ENCODE results near the gene RRAS2.
A peak's percentile ranks its signal among the peaks of the same experiment; 100 is the strongest.
"Not testable (repeated sequence)": the region's sequence is repeated elsewhere in the genome, so short reads cannot be mapped to it uniquely, and the experiment has no call there.

RRAS2 gene

GRCh38 chr11:14358729-14359439, at the start of gene RRAS2:
Gene RRAS2, minus strand, starts transcription at chr11:14359183. Its CDS starts 313 bp downstream, at chr11:14358870.
- in situ Hi-C loops (cut with HindIII; ENCODE audit: low sequenced_read_pairs): no loop called here
- DNase-seq (ENCODE audit: low read depth): peak; percentile 37
- H3K4me3 ChIP-seq (ENCODE audit: low read depth, low read length): peak within 1 kb of the TSS; percentile 81
- TF ChIP-seq, protein P1, sequence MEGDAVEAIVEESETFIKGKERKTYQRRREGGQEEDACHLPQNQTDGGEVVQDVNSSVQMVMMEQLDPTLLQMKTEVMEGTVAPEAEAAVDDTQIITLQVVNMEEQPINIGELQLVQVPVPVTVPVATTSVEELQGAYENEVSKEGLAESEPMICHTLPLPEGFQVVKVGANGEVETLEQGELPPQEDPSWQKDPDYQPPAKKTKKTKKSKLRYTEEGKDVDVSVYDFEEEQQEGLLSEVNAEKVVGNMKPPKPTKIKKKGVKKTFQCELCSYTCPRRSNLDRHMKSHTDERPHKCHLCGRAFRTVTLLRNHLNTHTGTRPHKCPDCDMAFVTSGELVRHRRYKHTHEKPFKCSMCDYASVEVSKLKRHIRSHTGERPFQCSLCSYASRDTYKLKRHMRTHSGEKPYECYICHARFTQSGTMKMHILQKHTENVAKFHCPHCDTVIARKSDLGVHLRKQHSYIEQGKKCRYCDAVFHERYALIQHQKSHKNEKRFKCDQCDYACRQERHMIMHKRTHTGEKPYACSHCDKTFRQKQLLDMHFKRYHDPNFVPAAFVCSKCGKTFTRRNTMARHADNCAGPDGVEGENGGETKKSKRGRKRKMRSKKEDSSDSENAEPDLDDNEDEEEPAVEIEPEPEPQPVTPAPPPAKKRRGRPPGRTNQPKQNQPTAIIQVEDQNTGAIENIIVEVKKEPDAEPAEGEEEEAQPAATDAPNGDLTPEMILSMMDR (IDR thresholded peaks at IDR 0.05; ENCODE audit: low read depth, low read length, missing control alignments): no peak

- TF ChIP-seq, protein P1 (IDR thresholded peaks at IDR 0.05; ENCODE audit: low read depth, low read length, missing control alignments): no peak
- in situ Hi-C loops (cut with HindIII; ENCODE audit: low sequenced_read_pairs): no loop called here
- no peak overlapping the region for H3K4me3 ChIP-seq (ENCODE audit: low read depth, low read length)
- DNase-seq (ENCODE audit: low read depth): no peak
Observed at GRCh38 chr11:14408612-14409011, 49.6 kb upstream of the RRAS2 start.

DNA sequence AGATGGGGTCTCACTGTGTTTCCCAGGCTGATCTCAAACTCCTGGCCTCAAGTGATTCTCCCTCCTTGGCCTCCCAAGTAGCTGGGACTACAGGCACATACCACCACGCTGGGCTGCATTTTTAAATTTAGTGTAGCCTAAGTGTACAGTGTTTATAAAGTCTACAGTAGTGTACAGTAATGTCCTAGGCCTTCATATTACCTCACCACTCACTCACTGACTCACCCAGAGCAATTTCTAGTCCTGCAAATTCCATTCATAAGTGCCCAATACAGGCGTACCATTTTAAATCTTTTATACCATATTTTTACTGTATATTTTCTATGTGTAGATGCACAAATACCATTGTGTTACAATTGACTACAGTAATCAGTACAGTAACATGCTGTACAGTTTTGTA, 47.1 kb upstream of the RRAS2 start:
- H3K4me3 ChIP-seq (ENCODE audit: low read depth, low read length); in situ Hi-C loops (cut with HindIII; ENCODE audit: low sequenced_read_pairs); DNase-seq (ENCODE audit: low read depth): not testable (repeated sequence)

DNA sequence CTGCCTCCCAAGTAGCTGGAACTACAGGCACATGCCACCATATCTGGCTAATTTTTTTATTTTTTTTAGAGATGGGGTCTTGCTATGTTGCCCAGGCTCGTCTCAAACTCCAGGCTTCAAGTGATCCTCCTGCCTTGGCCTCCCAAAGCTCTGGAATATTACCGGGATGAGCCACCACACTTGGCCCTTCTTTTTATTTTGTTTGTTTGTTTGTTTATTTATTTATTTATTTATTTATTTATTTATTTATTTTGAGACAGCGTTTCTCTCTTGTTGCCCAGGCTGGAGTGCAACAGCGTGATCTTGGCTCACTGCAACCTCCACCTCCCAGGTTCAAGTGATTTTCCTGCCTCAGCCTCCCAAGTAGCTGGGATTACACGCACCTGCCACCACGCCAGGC, 44.5 kb upstream of the RRAS2 start:
- H3K4me3 ChIP-seq (ENCODE audit: low read depth, low read length); in situ Hi-C loops (cut with HindIII; ENCODE audit: low sequenced_read_pairs); DNase-seq (ENCODE audit: low read depth): not testable (repeated sequence)

DNA sequence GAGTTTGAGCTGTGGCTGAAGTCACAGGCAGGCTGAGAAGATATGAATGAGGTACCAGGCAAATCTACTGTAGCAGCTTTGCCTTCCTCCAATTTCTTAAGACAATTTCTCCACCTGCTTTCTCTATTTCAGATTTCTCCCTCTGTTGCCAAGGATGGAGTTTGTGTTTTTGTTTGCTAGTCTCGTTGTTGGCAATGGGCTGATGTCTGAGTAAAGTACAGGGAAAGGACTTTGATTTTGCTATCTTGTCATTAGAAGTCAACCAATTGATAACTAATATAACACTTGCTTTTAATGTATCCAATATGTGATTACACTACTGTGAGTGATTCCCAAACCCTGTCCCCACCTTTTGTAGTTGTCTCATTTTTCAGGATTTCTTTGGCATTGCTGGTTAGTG, 40.1 kb upstream of the RRAS2 start:
- in situ Hi-C loops (cut with HindIII; ENCODE audit: low sequenced_read_pairs): no loop called here
- no peak overlapping the region for H3K4me3 ChIP-seq (ENCODE audit: low read depth, low read length)
- TF ChIP-seq, protein P1 (IDR thresholded peaks at IDR 0.05; ENCODE audit: low read depth, low read length, missing control alignments): no peak
- DNase-seq (ENCODE audit: low read depth): no peak

- in situ Hi-C loops (cut with HindIII; ENCODE audit: low sequenced_read_pairs): no loop called here
- DNase-seq (ENCODE audit: low read depth): no peak
- TF ChIP-seq, protein P1 (IDR thresholded peaks at IDR 0.05; ENCODE audit: low read depth, low read length, missing control alignments): no peak
- no peak overlapping the region for H3K4me3 ChIP-seq (ENCODE audit: low read depth, low read length)
Observed at GRCh38 chr11:14396273-14396672, 37.3 kb upstream of the RRAS2 start.

DNA sequence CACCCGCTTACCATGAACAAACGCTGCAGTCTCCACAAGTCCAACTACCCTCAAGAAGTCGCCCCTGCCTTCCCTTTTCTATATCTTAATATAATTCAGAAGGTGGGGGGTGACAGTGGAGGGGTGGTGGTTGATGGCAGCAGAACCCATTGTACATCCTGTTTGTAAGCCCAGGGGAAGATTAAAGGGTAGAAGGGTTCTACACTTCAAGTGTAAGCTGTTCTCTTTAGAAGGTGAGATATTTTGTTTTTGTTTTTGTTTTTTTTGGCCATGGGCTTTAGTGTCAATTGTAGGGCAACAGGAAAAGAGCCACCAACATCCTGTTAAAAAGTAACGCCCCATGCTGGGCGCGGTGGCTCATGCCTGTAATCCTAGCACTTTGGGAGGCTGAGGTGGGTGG, 34.9 kb upstream of the RRAS2 start:
- H3K4me3 ChIP-seq (ENCODE audit: low read depth, low read length): no peak overlapping the region
- DNase-seq (ENCODE audit: low read depth): no peak
- in situ Hi-C loops (cut with HindIII; ENCODE audit: low sequenced_read_pairs): no loop called here
- TF ChIP-seq, protein P1 (IDR thresholded peaks at IDR 0.05; ENCODE audit: low read depth, low read length, missing control alignments): no peak
